ENCODE results near the gene ZC3H7A. TPM values are rescaled to one million over a fixed set of nuclear protein-coding genes. Genes with fewer than 3 reads are reported as not detected.

Gene ZC3H7A
- total and polyA plus RNA-seq, 2 of the 13 experiments (the other 11 are each of a cell fraction or from before 2014, with no cell fraction given): 29.2 to 36.8 TPM

- TF ChIP-seq ATM (IDR thresholded peaks at IDR 0.05; ENCODE audit: borderline replicate concordance) (no peak), NFIB (CRISPR knock-in tag; IDR thresholded peaks at IDR 0.05; ENCODE audit: borderline replicate concordance) (no peak), ARNTL (CRISPR knock-in tag; IDR thresholded peaks at IDR 0.05) (no peak), CENPX (CRISPR knock-in tag; IDR thresholded peaks at IDR 0.05) (no peak), ZNF260 (CRISPR knock-in tag; IDR thresholded peaks at IDR 0.05; ENCODE audit: borderline replicate concordance, low read depth) (no peak), ZBTB8A (CRISPR knock-in tag; IDR thresholded peaks at IDR 0.05; ENCODE audit: borderline replicate concordance, low read depth) (no peak), TBP (CRISPR knock-in tag; IDR thresholded peaks at IDR 0.05) (no peak), ZSCAN21 (CRISPR knock-in tag; IDR thresholded peaks at IDR 0.05; ENCODE audit: borderline replicate concordance) (no peak), RAD51 (IDR thresholded peaks at IDR 0.05; ENCODE audit: borderline replicate concordance) (no peak), ZNF3 (CRISPR knock-in tag; IDR thresholded peaks at IDR 0.05) (no peak), RCOR2 (CRISPR knock-in tag; IDR thresholded peaks at IDR 0.05) (peak; percentile 58; the same call in 1 of the 2 replicates), SOX5 (CRISPR knock-in tag; IDR thresholded peaks at IDR 0.05; ENCODE audit: borderline replicate concordance) (peak; percentile 10; the same call in 1 of the 2 replicates)
- TF ChIP-seq, protein P1, sequence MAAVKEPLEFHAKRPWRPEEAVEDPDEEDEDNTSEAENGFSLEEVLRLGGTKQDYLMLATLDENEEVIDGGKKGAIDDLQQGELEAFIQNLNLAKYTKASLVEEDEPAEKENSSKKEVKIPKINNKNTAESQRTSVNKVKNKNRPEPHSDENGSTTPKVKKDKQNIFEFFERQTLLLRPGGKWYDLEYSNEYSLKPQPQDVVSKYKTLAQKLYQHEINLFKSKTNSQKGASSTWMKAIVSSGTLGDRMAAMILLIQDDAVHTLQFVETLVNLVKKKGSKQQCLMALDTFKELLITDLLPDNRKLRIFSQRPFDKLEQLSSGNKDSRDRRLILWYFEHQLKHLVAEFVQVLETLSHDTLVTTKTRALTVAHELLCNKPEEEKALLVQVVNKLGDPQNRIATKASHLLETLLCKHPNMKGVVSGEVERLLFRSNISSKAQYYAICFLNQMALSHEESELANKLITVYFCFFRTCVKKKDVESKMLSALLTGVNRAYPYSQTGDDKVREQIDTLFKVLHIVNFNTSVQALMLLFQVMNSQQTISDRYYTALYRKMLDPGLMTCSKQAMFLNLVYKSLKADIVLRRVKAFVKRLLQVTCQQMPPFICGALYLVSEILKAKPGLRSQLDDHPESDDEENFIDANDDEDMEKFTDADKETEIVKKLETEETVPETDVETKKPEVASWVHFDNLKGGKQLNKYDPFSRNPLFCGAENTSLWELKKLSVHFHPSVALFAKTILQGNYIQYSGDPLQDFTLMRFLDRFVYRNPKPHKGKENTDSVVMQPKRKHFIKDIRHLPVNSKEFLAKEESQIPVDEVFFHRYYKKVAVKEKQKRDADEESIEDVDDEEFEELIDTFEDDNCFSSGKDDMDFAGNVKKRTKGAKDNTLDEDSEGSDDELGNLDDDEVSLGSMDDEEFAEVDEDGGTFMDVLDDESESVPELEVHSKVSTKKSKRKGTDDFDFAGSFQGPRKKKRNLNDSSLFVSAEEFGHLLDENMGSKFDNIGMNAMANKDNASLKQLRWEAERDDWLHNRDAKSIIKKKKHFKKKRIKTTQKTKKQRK (IDR thresholded peaks at IDR 0.05; ENCODE audit: low read length): no peak
- TF ChIP-seq, protein P2, sequence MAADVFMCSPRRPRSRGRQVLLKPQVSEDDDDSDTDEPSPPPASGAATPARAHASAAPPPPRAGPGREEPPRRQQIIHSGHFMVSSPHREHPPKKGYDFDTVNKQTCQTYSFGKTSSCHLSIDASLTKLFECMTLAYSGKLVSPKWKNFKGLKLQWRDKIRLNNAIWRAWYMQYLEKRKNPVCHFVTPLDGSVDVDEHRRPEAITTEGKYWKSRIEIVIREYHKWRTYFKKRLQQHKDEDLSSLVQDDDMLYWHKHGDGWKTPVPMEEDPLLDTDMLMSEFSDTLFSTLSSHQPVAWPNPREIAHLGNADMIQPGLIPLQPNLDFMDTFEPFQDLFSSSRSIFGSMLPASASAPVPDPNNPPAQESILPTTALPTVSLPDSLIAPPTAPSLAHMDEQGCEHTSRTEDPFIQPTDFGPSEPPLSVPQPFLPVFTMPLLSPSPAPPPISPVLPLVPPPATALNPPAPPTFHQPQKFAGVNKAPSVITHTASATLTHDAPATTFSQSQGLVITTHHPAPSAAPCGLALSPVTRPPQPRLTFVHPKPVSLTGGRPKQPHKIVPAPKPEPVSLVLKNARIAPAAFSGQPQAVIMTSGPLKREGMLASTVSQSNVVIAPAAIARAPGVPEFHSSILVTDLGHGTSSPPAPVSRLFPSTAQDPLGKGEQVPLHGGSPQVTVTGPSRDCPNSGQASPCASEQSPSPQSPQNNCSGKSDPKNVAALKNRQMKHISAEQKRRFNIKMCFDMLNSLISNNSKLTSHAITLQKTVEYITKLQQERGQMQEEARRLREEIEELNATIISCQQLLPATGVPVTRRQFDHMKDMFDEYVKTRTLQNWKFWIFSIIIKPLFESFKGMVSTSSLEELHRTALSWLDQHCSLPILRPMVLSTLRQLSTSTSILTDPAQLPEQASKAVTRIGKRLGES (CRISPR knock-in tag; IDR thresholded peaks at IDR 0.05; ENCODE audit: borderline replicate concordance): no peak
- TF ChIP-seq, protein P3, sequence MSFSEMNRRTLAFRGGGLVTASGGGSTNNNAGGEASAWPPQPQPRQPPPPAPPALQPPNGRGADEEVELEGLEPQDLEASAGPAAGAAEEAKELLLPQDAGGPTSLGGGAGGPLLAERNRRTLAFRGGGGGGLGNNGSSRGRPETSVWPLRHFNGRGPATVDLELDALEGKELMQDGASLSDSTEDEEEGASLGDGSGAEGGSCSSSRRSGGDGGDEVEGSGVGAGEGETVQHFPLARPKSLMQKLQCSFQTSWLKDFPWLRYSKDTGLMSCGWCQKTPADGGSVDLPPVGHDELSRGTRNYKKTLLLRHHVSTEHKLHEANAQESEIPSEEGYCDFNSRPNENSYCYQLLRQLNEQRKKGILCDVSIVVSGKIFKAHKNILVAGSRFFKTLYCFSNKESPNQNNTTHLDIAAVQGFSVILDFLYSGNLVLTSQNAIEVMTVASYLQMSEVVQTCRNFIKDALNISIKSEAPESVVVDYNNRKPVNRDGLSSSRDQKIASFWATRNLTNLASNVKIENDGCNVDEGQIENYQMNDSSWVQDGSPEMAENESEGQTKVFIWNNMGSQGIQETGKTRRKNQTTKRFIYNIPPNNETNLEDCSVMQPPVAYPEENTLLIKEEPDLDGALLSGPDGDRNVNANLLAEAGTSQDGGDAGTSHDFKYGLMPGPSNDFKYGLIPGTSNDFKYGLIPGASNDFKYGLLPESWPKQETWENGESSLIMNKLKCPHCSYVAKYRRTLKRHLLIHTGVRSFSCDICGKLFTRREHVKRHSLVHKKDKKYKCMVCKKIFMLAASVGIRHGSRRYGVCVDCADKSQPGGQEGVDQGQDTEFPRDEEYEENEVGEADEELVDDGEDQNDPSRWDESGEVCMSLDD (CRISPR knock-in tag; IDR thresholded peaks at IDR 0.05; ENCODE audit: borderline replicate concordance): no peak
- TF ChIP-seq, protein P4, sequence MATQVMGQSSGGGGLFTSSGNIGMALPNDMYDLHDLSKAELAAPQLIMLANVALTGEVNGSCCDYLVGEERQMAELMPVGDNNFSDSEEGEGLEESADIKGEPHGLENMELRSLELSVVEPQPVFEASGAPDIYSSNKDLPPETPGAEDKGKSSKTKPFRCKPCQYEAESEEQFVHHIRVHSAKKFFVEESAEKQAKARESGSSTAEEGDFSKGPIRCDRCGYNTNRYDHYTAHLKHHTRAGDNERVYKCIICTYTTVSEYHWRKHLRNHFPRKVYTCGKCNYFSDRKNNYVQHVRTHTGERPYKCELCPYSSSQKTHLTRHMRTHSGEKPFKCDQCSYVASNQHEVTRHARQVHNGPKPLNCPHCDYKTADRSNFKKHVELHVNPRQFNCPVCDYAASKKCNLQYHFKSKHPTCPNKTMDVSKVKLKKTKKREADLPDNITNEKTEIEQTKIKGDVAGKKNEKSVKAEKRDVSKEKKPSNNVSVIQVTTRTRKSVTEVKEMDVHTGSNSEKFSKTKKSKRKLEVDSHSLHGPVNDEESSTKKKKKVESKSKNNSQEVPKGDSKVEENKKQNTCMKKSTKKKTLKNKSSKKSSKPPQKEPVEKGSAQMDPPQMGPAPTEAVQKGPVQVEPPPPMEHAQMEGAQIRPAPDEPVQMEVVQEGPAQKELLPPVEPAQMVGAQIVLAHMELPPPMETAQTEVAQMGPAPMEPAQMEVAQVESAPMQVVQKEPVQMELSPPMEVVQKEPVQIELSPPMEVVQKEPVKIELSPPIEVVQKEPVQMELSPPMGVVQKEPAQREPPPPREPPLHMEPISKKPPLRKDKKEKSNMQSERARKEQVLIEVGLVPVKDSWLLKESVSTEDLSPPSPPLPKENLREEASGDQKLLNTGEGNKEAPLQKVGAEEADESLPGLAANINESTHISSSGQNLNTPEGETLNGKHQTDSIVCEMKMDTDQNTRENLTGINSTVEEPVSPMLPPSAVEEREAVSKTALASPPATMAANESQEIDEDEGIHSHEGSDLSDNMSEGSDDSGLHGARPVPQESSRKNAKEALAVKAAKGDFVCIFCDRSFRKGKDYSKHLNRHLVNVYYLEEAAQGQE (IDR thresholded peaks at IDR 0.05; ENCODE audit: borderline replicate concordance in 1 of 2, low read depth in 1 of 2, low read length in 2 of 2): no peak
Observed at GRCh38 chr16:11759163-11759834, 37.8 kb downstream of the ZC3H7A start (continued).

Data from HepG2 (cell line).